OCI-LY7 (cell line): Measurements from ENCODE around the gene CARD11.
A peak's percentile ranks its signal among the peaks of the same experiment; 100 is the strongest.

Experiments used
- EZH2phosphoT487 ChIP-seq: fragments of 200-600 bp; sonication (generic); IDR thresholded peaks from 2 replicates; pipeline ENCODE4 v1.6.1; 2018; ENCODE audit warnings: low read depth, borderline replicate concordance, mild to moderate bottlenecking, mixed run types, antibody characterized with exemption, low read length, moderate library complexity, mixed read lengths
- TF ChIP-seq, protein P1 (sequence below): fragments of 200-600 bp; sonication (generic); conservative IDR thresholded peaks from 2 replicates; pipeline ENCODE4 v1.5.1; 2014; ENCODE audit warnings: mild to moderate bottlenecking, antibody characterized with exemption, low read length, moderate library complexity, mixed read lengths

DNA sequence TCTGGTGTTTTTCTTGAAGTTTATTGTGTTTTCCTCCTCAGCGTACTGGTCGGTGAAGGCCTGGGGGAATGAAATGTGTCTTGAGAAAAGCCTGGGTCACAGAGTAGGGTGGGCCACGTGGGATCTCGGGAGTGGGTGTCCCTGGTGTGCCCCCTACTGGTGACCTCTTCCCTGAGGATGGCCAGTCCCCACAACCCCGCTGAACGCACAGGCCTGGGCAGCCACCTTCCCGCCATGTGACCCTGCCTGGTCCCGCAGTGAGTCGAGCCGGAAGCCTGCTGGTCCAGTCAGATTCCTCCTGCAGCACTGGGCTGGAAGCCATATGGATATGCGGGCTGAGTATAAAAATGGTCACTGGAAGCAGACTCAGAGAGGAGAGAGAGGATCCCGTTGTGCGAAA lies 146.6 kb downstream of the CARD11 start:
- TF ChIP-seq, protein P1, sequence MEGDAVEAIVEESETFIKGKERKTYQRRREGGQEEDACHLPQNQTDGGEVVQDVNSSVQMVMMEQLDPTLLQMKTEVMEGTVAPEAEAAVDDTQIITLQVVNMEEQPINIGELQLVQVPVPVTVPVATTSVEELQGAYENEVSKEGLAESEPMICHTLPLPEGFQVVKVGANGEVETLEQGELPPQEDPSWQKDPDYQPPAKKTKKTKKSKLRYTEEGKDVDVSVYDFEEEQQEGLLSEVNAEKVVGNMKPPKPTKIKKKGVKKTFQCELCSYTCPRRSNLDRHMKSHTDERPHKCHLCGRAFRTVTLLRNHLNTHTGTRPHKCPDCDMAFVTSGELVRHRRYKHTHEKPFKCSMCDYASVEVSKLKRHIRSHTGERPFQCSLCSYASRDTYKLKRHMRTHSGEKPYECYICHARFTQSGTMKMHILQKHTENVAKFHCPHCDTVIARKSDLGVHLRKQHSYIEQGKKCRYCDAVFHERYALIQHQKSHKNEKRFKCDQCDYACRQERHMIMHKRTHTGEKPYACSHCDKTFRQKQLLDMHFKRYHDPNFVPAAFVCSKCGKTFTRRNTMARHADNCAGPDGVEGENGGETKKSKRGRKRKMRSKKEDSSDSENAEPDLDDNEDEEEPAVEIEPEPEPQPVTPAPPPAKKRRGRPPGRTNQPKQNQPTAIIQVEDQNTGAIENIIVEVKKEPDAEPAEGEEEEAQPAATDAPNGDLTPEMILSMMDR = peak; percentile 63
- TF ChIP-seq EZH2phosphoT487 = no peak
